DND-41 (cell line): ENCODE measurements around the gene CTRL.

Source experiments
- CTCF ChIP-seq: IDR thresholded peaks from 2 replicates; pipeline ENCODE4 v1.5.1; 2012; ENCODE audit warnings: borderline replicate concordance, low read length, moderate library complexity, mild to moderate bottlenecking; ENCODE audit not compliant: poor library complexity, severe bottlenecking; ENCODE audit errors: extremely low read depth
- EZH2 ChIP-seq: IDR thresholded peaks from 3 replicates; pipeline ENCODE4 v1.6.1; 2012; ENCODE audit warnings: borderline replicate concordance, low read depth, mild to moderate bottlenecking, moderate library complexity, low read length, inconsistent platforms; ENCODE audit not compliant: severe bottlenecking

- TF ChIP-seq CTCF (peak; percentile 38), EZH2 (no peak)
Measured at GRCh38 chr16:67967183-67967957, 35.7 kb upstream of the CTRL start.
